H1 (cell line): Measurements from ENCODE around the gene ITGB4. TPM values are rescaled to one million over a fixed set of nuclear protein-coding genes. Genes with fewer than 3 reads are reported as not detected.

Experiments used
- ASH2L ChIP-seq: fragments of 200-600, 300-600 bp; sonication (generic); IDR thresholded peaks from one replicate; pipeline ENCODE4 v1.7.1; 2017; ENCODE audit warnings: low read length
- BACH1 ChIP-seq: IDR thresholded peaks from 2 replicates; pipeline ENCODE4 v1.6.1; 2012; ENCODE audit warnings: low read length, improper control_type of control experiment
- CBX5 ChIP-seq: fragments of 300-800, 300-1000 bp; sonication (generic); IDR thresholded peaks from 2 replicates; pipeline ENCODE4 v1.7.1; 2016; ENCODE audit warnings: antibody characterized with exemption, low read length, low read depth
- FOSL1 ChIP-seq: IDR thresholded peaks from 2 replicates; pipeline ENCODE4 v1.6.1; 2011; ENCODE audit warnings: mild to moderate bottlenecking, low read depth, low read length, moderate library complexity; ENCODE audit not compliant: insufficient read depth
- HDAC2 ChIP-seq, 2 experiments: fragments of 300-600 bp in 1 of 2; sonication (generic) in 1 of 2; IDR thresholded peaks; 2 replicates each; pipeline ENCODE4 v1.6.1; 2011 to 2012; ENCODE audit warnings: low read depth in 2 of 2, low read length in 2 of 2, mild to moderate bottlenecking in 2 of 2, moderate library complexity in 2 of 2, borderline replicate concordance in 1 of 2, inconsistent platforms in 1 of 2
- MAFK ChIP-seq: IDR thresholded peaks from 2 replicates; pipeline ENCODE4 v1.6.1; 2012; ENCODE audit warnings: low read depth, mild to moderate bottlenecking, improper control_type of control experiment, low read length
- NANOG ChIP-seq: IDR thresholded peaks from 2 replicates; pipeline ENCODE4 v1.6.1; 2011; ENCODE audit warnings: low read length, low read depth, mild to moderate bottlenecking, inconsistent platforms; ENCODE audit not compliant: insufficient read depth, poor library complexity, severe bottlenecking
- NRF1 ChIP-seq: IDR thresholded peaks from 2 replicates; pipeline ENCODE4 v1.6.1; 2011; ENCODE audit warnings: mild to moderate bottlenecking, low read depth, low read length, improper control_type of control experiment
- PHF8 ChIP-seq: fragments of 200-600 bp; sonication (generic); conservative IDR thresholded peaks from 2 replicates; pipeline ENCODE4 v1.7.1; 2012; ENCODE audit warnings: low read depth, mild to moderate bottlenecking, inconsistent platforms, low read length, moderate library complexity
- SP1 ChIP-seq: IDR thresholded peaks from 2 replicates; pipeline ENCODE4 v1.6.1; 2011; ENCODE audit warnings: low read depth, low read length
- SP4 ChIP-seq: IDR thresholded peaks from 2 replicates; pipeline ENCODE4 v1.6.1; 2012; ENCODE audit warnings: low read length, inconsistent platforms
- TAF1 ChIP-seq: IDR thresholded peaks from 2 replicates; pipeline ENCODE4 v1.6.1; 2011; ENCODE audit warnings: mild to moderate bottlenecking, low read depth, low read length
- TEAD4 ChIP-seq: IDR thresholded peaks from 2 replicates; pipeline ENCODE4 v1.6.1; 2012; ENCODE audit warnings: low read depth, low read length, inconsistent platforms, mixed read lengths
- ZNF274 ChIP-seq: IDR thresholded peaks from 2 replicates; pipeline ENCODE4 v1.7.0; 2012; ENCODE audit warnings: low read length, borderline replicate concordance; ENCODE audit errors: extremely low read depth
- polyA plus RNA-seq, 7 experiments: library from polyadenylated mRNA; depleted of rRNA in 3 of 7; stranded (reverse) in 5 of 7; unstranded in 2 of 7; fragments of >200 nt in 5 of 7; fragments of 200-250 nt in 2 of 7; gene quantifications; 1 replicate in 5 of 7; 2 replicates in 1 of 7; 4 replicates in 1 of 7; pipeline versions ENCODE4 v1.2.1 to v1.2.3, GENCODE V29; 2011 to 2013; ENCODE audit warnings: missing spikeins in 2 of 7, mixed read lengths in 2 of 7
- total RNA-seq: library from RNA; stranded (reverse); fragmentation: NEBNext Ultra II Directional; extraction: Animal tissue kit (Norgen Biotek cat#: 25700); gene quantifications from 2 replicates; pipeline ENCODE4 v1.2.1, GENCODE V29; 2021
- TF ChIP-seq, protein P1 (sequence below): IDR thresholded peaks from 2 replicates; pipeline ENCODE4 v1.6.1; 2012; ENCODE audit warnings: inconsistent platforms
- TF ChIP-seq, protein P2 (sequence below), 3 experiments: IDR thresholded peaks; 1 replicate in 2 of 3; 2 replicates in 1 of 3; pipeline versions ENCODE4 v1.5.1 to v1.6.1; 2011; ENCODE audit warnings: low read length in 3 of 3, mild to moderate bottlenecking in 3 of 3, inconsistent platforms in 2 of 3, low read depth in 1 of 3, moderate library complexity in 1 of 3; ENCODE audit not compliant: insufficient read depth in 1 of 3; ENCODE audit errors: control extremely low read depth in 1 of 3

The ITGB4 gene
- total and polyA plus RNA-seq, 2 of the 8 experiments (the other 6 are each of a cell fraction or from before 2014, with no cell fraction given): 5.2 to 5.6 TPM

DNA sequence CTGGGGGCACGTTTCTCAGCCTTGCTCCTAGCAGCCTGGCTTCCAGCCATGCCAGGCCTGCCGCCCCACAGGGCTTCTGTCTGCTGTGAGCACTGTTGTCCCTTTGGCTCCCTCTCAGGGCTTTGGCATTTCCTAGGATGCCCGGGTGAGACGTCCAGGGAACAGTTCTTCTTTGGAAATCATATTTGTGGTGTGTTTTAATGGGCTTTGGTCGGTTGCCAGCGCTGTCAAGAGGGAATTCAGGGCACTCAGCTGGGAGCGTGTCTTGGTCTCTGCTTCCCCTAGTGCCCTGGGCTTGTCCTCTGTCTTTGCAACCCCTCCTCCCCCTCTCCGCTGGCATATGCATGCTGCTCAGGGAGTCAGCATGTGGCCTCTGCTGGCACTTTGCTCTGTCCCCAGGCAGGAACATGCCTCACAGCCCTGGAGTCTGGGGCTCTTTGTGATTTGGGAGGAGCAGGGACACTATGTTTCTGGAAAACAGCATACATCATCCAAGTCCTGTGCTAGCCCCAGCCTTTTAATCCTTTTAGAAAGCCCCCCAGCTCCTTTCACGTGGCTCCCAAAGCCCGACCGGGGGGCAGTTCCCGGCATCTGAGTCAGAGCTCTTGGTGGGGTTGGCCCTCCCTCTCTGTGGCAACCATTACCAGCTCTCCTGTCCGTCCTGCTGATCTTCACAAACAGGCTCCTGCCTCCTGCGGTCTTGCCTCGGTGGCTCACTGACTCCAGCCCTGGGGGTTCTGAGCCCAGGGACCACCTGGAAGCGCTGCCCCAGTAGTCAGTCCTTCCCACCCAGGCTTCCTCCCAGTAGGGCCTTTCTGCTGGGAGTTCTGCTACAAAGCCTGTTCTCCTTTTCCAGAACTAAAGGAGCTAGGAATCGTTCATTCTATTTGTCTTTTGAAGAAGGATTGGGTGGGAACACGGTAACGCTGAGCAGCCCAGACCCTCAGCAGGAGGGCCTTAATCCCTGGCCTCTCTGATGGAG is 27.5 kb upstream of the ITGB4 start (continued):
- TF ChIP-seq, protein P1, sequence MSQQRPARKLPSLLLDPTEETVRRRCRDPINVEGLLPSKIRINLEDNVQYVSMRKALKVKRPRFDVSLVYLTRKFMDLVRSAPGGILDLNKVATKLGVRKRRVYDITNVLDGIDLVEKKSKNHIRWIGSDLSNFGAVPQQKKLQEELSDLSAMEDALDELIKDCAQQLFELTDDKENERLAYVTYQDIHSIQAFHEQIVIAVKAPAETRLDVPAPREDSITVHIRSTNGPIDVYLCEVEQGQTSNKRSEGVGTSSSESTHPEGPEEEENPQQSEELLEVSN: no peak
- TF ChIP-seq TEAD4 (no peak), CBX5 (no peak), ASH2L (no peak), FOSL1 (no peak), HDAC2 (IDR thresholded peaks at IDR 0.05; ENCODE audit: borderline replicate concordance in 1 of 2, low read depth in 2 of 2, low read length in 2 of 2) (no peak), SP4 (no peak), TAF1 (0 out of 2 replicates have a peak, but pooled peaks have one; percentile 17), NANOG (no peak), BACH1 (no peak), MAFK (no peak), SP1 (0 out of 2 replicates have a peak, but pooled peaks have one; percentile 15), NRF1 (no peak), PHF8 (no peak), ZNF274 (no peak)
- TF ChIP-seq, protein P2, sequence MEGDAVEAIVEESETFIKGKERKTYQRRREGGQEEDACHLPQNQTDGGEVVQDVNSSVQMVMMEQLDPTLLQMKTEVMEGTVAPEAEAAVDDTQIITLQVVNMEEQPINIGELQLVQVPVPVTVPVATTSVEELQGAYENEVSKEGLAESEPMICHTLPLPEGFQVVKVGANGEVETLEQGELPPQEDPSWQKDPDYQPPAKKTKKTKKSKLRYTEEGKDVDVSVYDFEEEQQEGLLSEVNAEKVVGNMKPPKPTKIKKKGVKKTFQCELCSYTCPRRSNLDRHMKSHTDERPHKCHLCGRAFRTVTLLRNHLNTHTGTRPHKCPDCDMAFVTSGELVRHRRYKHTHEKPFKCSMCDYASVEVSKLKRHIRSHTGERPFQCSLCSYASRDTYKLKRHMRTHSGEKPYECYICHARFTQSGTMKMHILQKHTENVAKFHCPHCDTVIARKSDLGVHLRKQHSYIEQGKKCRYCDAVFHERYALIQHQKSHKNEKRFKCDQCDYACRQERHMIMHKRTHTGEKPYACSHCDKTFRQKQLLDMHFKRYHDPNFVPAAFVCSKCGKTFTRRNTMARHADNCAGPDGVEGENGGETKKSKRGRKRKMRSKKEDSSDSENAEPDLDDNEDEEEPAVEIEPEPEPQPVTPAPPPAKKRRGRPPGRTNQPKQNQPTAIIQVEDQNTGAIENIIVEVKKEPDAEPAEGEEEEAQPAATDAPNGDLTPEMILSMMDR (IDR thresholded peaks at IDR 0.05; ENCODE audit: control extremely low read depth in 1 of 3, insufficient read depth in 1 of 3, low read depth in 1 of 3, low read length in 3 of 3): peak in 2 of 3 experiments; percentile 9 to 26; a peak in 2 of 4 replicates
